ENCODE data around the gene ASTL.
A peak's percentile ranks its signal among the peaks of the same experiment; 100 is the strongest.

ASTL gene

DNA sequence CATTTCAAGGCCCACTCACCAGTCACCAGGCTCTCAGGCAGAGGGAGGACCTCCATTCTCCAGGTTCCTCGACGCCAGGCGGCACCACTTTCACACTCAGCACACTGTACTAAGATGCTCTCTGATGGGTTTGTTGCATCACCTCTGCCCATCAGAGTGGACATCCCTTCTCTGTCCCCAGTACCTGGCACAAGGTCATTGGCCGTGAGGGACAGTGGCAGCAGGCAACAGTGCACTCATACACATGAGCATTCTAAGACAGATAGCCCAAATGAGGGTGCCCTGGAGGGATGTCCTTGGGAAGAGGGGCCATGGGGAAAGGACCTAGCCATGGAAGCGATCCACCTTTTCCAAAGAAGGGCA is 18.9 kb downstream of the ASTL start:
- no peaks in the 10 kb centered on the region for H3K79me2 ChIP-seq (ENCODE audit: insufficient read depth, low read length)
- no peaks in the 10 kb centered on the region for H3F3A ChIP-seq (ENCODE audit: insufficient read depth)
- no peak overlapping the region for H3K4me2 ChIP-seq (ENCODE audit: low read depth, low read length, poor library complexity, severe bottlenecking)
- no peak overlapping the region for H3K9ac ChIP-seq (ENCODE audit: low read length)
- no peaks in the 10 kb centered on the region for H3K27me3 ChIP-seq (ENCODE audit: low read length)
- no peaks in the 10 kb centered on the region for H4K20me1 ChIP-seq (ENCODE audit: low read depth, low read length)
- no peak overlapping the region for H3K27ac ChIP-seq (ENCODE audit: low read depth, low read length)
- TF ChIP-seq EZH2phosphoT487 (conservative IDR thresholded peaks at IDR 0.05; ENCODE audit: low read length), result no peak
- TF ChIP-seq, protein P1, sequence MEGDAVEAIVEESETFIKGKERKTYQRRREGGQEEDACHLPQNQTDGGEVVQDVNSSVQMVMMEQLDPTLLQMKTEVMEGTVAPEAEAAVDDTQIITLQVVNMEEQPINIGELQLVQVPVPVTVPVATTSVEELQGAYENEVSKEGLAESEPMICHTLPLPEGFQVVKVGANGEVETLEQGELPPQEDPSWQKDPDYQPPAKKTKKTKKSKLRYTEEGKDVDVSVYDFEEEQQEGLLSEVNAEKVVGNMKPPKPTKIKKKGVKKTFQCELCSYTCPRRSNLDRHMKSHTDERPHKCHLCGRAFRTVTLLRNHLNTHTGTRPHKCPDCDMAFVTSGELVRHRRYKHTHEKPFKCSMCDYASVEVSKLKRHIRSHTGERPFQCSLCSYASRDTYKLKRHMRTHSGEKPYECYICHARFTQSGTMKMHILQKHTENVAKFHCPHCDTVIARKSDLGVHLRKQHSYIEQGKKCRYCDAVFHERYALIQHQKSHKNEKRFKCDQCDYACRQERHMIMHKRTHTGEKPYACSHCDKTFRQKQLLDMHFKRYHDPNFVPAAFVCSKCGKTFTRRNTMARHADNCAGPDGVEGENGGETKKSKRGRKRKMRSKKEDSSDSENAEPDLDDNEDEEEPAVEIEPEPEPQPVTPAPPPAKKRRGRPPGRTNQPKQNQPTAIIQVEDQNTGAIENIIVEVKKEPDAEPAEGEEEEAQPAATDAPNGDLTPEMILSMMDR (IDR thresholded peaks at IDR 0.05; ENCODE audit: insufficient read depth, low read length, poor library complexity, severe bottlenecking), result no peak
- no peaks in the 10 kb centered on the region for H3K9me2 ChIP-seq (replicated peaks; ENCODE audit: insufficient read depth, low read length)
- no peaks in the 10 kb centered on the region for H3K9me3 ChIP-seq (ENCODE audit: insufficient read depth, low read length)
- H3K36me3 ChIP-seq (ENCODE audit: low read length), result no peaks in the 10 kb centered on the region
- no peak overlapping the region for H2AFZ ChIP-seq (ENCODE audit: low read depth, low read length, severe bottlenecking)
- no peak overlapping the region for H3K4me3 ChIP-seq (ENCODE audit: insufficient read depth, low read length, poor library complexity, severe bottlenecking)

DNA sequence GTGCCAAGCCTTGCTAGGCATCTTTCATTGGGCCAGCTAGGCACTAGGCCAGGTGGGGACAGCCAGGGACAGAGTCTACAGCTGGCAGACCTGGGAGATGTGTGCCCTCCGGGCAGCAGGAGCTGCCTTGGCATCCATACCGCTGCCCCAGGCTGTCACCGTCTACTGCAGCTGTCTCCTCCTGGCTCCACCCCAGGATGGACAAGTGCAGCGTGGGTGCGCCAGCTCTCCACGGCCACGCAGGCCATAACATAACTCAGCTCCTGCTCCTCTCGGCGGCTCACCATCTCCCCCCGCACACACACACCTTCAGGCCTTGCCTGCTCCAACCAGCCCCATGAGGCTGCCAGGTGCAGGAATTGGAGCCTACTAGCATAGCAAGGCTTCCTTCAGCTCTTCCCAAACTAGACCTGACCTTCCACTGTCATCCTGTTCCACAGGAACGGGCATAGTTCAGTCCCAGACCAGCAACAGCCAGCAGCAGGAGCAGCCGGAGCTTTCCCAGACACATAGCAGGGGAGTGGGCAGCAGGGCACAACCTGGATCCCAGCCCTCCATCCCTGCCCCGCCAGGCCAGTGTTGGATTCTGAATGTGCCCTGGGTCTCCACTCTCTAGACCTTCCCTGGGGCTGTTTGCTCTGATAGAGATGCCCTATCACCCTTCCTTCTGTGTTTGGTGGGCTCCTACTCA is 19.5 kb downstream of the ASTL start:
- TF ChIP-seq, protein P1 (IDR thresholded peaks at IDR 0.05; ENCODE audit: insufficient read depth, low read length, poor library complexity, severe bottlenecking), result no peak
- TF ChIP-seq EZH2phosphoT487 (conservative IDR thresholded peaks at IDR 0.05; ENCODE audit: low read length), result no peak
- no peak overlapping the region for H2AFZ ChIP-seq (ENCODE audit: low read depth, low read length, severe bottlenecking)
- H3K36me3 ChIP-seq (ENCODE audit: low read length), result no peaks in the 10 kb centered on the region
- no peak overlapping the region for H3K4me3 ChIP-seq (ENCODE audit: insufficient read depth, low read length, poor library complexity, severe bottlenecking)
- H3K27ac ChIP-seq (ENCODE audit: low read depth, low read length), result no peak overlapping the region
- no peaks in the 10 kb centered on the region for H3K27me3 ChIP-seq (ENCODE audit: low read length)
- no peaks in the 10 kb centered on the region for H3K9me2 ChIP-seq (replicated peaks; ENCODE audit: insufficient read depth, low read length)
- no peaks in the 10 kb centered on the region for H4K20me1 ChIP-seq (ENCODE audit: low read depth, low read length)
- no peaks in the 10 kb centered on the region for H3F3A ChIP-seq (ENCODE audit: insufficient read depth)
- no peak overlapping the region for H3K4me2 ChIP-seq (ENCODE audit: low read depth, low read length, poor library complexity, severe bottlenecking)
- no peaks in the 10 kb centered on the region for H3K9me3 ChIP-seq (ENCODE audit: insufficient read depth, low read length)
- H3K79me2 ChIP-seq (ENCODE audit: insufficient read depth, low read length), result no peaks in the 10 kb centered on the region
- no peak overlapping the region for H3K9ac ChIP-seq (ENCODE audit: low read length)

DNA sequence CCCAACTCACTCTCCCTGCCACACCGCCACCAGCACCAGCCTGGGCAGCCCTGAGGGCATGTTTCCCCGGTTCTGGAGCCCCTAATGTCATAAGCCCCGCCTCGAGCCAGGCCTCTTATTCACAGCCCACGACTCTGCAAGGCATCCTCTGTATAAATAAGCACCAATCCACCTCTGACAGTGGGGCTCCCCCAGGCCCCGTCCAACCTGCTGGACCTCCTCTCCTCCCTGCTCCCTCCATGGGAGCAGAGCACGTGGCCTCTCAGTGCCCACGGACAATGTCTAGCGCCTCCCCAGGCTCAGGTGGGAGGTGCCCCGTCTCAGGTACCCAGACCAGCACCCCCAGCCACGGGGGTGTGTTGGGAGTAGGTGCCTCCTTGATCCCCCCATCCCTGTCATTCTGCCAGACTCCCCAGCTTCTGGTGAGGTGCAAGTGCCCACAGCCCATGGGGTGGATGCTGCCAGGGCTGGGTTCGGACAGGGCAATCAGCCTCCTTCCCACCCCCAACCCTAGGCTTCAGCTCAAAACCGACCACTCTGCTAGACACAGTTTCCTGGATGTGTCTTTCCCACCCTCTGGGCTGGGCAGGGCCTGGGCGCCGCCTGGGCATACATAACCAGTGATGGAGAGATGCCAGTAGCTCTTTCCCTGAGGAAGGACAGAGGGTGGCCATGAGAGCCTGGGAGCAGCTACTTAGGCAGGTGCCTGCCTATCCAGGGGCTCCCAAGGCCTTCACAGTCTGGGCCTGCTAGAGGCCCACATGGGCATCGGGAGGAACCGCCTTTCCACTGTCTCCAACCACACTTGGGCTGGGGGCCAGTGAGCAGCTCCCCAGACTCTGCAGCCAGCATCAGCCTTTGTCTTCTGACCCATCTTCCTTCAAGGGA is 20.4 kb downstream of the ASTL start:
- no peaks in the 10 kb centered on the region for H3F3A ChIP-seq (ENCODE audit: insufficient read depth)
- H3K9me3 ChIP-seq (ENCODE audit: insufficient read depth, low read length), result no peaks in the 10 kb centered on the region
- no peak overlapping the region for H3K27ac ChIP-seq (ENCODE audit: low read depth, low read length)
- no peak overlapping the region for H2AFZ ChIP-seq (ENCODE audit: low read depth, low read length, severe bottlenecking)
- H3K9ac ChIP-seq (ENCODE audit: low read length), result no peak overlapping the region
- no peaks in the 10 kb centered on the region for H3K9me2 ChIP-seq (replicated peaks; ENCODE audit: insufficient read depth, low read length)
- no peak overlapping the region for H3K4me3 ChIP-seq (ENCODE audit: insufficient read depth, low read length, poor library complexity, severe bottlenecking)
- no peaks in the 10 kb centered on the region for H3K79me2 ChIP-seq (ENCODE audit: insufficient read depth, low read length)
- no peaks in the 10 kb centered on the region for H3K27me3 ChIP-seq (ENCODE audit: low read length)
- TF ChIP-seq, protein P1 (IDR thresholded peaks at IDR 0.05; ENCODE audit: insufficient read depth, low read length, poor library complexity, severe bottlenecking), result no peak
- no peak for TF ChIP-seq EZH2phosphoT487 (conservative IDR thresholded peaks at IDR 0.05; ENCODE audit: low read length)
- H4K20me1 ChIP-seq (ENCODE audit: low read depth, low read length), result no peaks in the 10 kb centered on the region
- no peaks in the 10 kb centered on the region for H3K36me3 ChIP-seq (ENCODE audit: low read length)
- H3K4me2 ChIP-seq (ENCODE audit: low read depth, low read length, poor library complexity, severe bottlenecking), result peak overlapping the region; percentile 64
